Measurements from ENCODE around the gene NPAS3.

DNA sequence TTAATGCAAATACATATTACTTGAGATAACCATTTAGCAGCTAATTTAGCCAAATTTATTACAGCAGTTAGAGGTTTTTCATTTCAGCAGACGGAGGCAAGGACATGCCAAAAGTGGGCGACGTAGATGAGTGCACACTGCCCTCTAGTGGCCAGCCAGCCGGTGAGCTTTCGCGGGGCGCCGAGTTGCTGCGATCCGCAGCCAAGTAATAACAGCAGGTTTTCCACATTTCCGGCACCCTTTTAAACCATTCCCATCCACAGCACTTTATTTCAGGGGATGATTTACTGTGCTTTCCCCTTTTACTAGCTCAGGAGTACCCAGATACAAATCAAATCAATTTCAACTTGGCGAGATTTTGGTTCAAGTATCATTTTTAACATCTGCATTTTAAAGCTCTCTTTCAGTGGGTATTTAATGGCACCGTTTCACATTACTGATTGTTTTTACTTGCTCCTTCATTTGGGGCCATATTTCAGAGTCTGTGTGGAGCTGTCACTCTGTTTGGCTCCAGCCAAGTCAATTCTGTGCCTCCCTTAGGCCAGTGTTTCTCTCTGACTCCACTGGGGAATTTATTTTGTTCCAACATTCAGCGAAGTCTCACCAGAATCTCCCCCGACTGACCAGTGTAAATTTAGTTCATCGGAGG, 854.2 kb downstream of the NPAS3 start:
- TF ChIP-seq GATA3 (IDR thresholded peaks at IDR 0.05; ENCODE audit: low read depth, low read length), result no peak
- TF ChIP-seq GATA2 (IDR thresholded peaks at IDR 0.05; ENCODE audit: low read depth, low read length), result peak; percentile 18; the same call in 1 of the 2 replicates
